Spinal cord (tissue), 10 donors: ENCODE data around the gene CCDC92. TPM values are rescaled to one million over a fixed set of nuclear protein-coding genes. Genes with fewer than 3 reads are reported as not detected.
"Not testable (repeated sequence)": the region's sequence is repeated elsewhere in the genome, so short reads cannot be mapped to it uniquely, and the experiment has no call there.

Experiments used
- DNase-seq, 6 donors: peaks; one replicate each; pipeline versions ENCODE4 v3.0.0 to v3.0.0-alpha.2; 2013 to 2015; ENCODE audit warnings: low spot score in 6 of 6, low read depth in 4 of 6
- H3K27ac ChIP-seq: one replicate; pipeline ENCODE4 v1.5.1; 2013; ENCODE audit warnings: low read depth, low read length, control low read depth
- H3K27me3 ChIP-seq: one replicate; pipeline ENCODE4 v1.6.1; 2013; ENCODE audit warnings: low read length; ENCODE audit not compliant: control insufficient read depth, insufficient read depth
- H3K36me3 ChIP-seq: one replicate; pipeline ENCODE4 v1.6.1; 2013; ENCODE audit warnings: low read length; ENCODE audit not compliant: control insufficient read depth, insufficient read depth
- H3K4me1 ChIP-seq: one replicate; pipeline ENCODE4 v1.6.1; 2013; ENCODE audit warnings: low read length; ENCODE audit not compliant: control insufficient read depth, insufficient read depth
- H3K4me3 ChIP-seq: one replicate; pipeline ENCODE4 v1.5.1; 2013; ENCODE audit warnings: low read depth, low read length, control low read depth
- H3K9me3 ChIP-seq: one replicate; pipeline ENCODE4 v1.6.1; 2013; ENCODE audit warnings: low read length; ENCODE audit not compliant: control insufficient read depth, insufficient read depth
- WGBS: methylation state at CpG from one replicate; pipeline ENCODE4 v1.1.5; 2013; ENCODE audit warnings: missing lambda C conversion rate; ENCODE audit not compliant: insufficient coverage; 5-methylcytosine and 5-hydroxymethylcytosine counted together
- polyA plus RNA-seq, 2 donors: library from polyadenylated mRNA; unstranded; fragments of 120-200 nt; gene quantifications; one replicate each; pipeline ENCODE4 v1.2.1, GENCODE V29; 2013; ENCODE audit not compliant: insufficient read length in 2 of 2
- total RNA-seq, 2 donors: library from RNA; depleted of rRNA in 1 of 2; stranded (reverse); fragments of 120-200 nt in 1 of 2; fragments of >200 nt in 1 of 2; gene quantifications; one replicate each; pipeline versions ENCODE4 v1.2.3 to v1.2.4, GENCODE V29; 2013 to 2014
- donor health status: healthy.

CCDC92 gene
- total and polyA plus RNA-seq, 4 donors = 21.7 to 109 (median 65.5) TPM

- WGBS = 84% methylated on average over 8 of the region's 10 CpGs
- Histone ChIP-seq H3K4me3 (no peak overlapping the region), H3K27ac (no peak overlapping the region), H3K4me1 (peaks cover 15% of the 10 kb centered on the region), H3K36me3 (peaks cover 10% of the 10 kb centered on the region), H3K27me3 (no peaks in the 10 kb centered on the region), H3K9me3 (no peaks in the 10 kb centered on the region)
- DNase-seq = no peak
Measured at GRCh38 chr12:123954647-123955350, 17.8 kb downstream of the CCDC92 start.

- Histone ChIP-seq H3K27me3 (no peaks in the 10 kb centered on the region), H3K27ac (no peak overlapping the region), H3K9me3 (no peaks in the 10 kb centered on the region), H3K4me1 (peaks cover 36% of the 10 kb centered on the region), H3K36me3 (peaks cover 9% of the 10 kb centered on the region), H3K4me3 (no peak overlapping the region)
- no CpG with 5 or more reads among the region's 2 CpGs for WGBS
- no peak for DNase-seq
Measured at GRCh38 chr12:123952037-123952436, 20.6 kb downstream of the CCDC92 start.

- H3K36me3 ChIP-seq = peaks cover 9% of the 10 kb centered on the region
- no peaks in the 10 kb centered on the region for H3K9me3 ChIP-seq
- H3K27me3 ChIP-seq = no peaks in the 10 kb centered on the region
- H3K4me3 ChIP-seq = no peak overlapping the region
- DNase-seq = no peak
- H3K27ac ChIP-seq = no peak overlapping the region
- WGBS = 42% methylated on average over 4 of the region's 4 CpGs
- H3K4me1 ChIP-seq = peaks cover 39% of the 10 kb centered on the region
Measured at GRCh38 chr12:123951467-123951866, 21.2 kb downstream of the CCDC92 start.

GRCh38 chr12:123950476-123951349 lies 21.9 kb downstream of the CCDC92 start:
- H3K27ac ChIP-seq = no peak overlapping the region
- H3K9me3 ChIP-seq = no peaks in the 10 kb centered on the region
- H3K27me3 ChIP-seq = no peaks in the 10 kb centered on the region
- 75% methylated on average over 14 of the region's 15 CpGs for WGBS
- H3K4me3 ChIP-seq = no peak overlapping the region
- peaks cover 14% of the 10 kb centered on the region for H3K36me3 ChIP-seq
- peaks cover 46% of the 10 kb centered on the region for H3K4me1 ChIP-seq
- DNase-seq = peak in 1 of 6 donors; percentile 54

- DNase-seq = no peak
- WGBS = 90% methylated on average over 15 of the region's 15 CpGs
- Histone ChIP-seq H3K9me3 (no peaks in the 10 kb centered on the region), H3K36me3 (peaks cover 17% of the 10 kb centered on the region), H3K27me3 (no peaks in the 10 kb centered on the region), H3K4me3 (no peak overlapping the region), H3K27ac (no peak overlapping the region), H3K4me1 (peaks cover 54% of the 10 kb centered on the region)
Measured at GRCh38 chr12:123949770-123950165, 22.9 kb downstream of the CCDC92 start.

GRCh38 chr12:123948796-123949769 lies 23.5 kb downstream of the CCDC92 start:
- DNase-seq = peak in 1 of 6 donors; percentile 41
- no peaks in the 10 kb centered on the region for H3K9me3 ChIP-seq
- 31% methylated on average over 17 of the region's 19 CpGs for WGBS
- peaks cover 18% of the 10 kb centered on the region for H3K36me3 ChIP-seq
- no peak overlapping the region for H3K4me3 ChIP-seq
- H3K4me1 ChIP-seq = peaks cover 56% of the 10 kb centered on the region
- no peaks in the 10 kb centered on the region for H3K27me3 ChIP-seq
- no peak overlapping the region for H3K27ac ChIP-seq

GRCh38 chr12:123948401-123948795 lies 24.2 kb downstream of the CCDC92 start:
- no peak overlapping the region for H3K4me3 ChIP-seq
- H3K27me3 ChIP-seq = no peaks in the 10 kb centered on the region
- DNase-seq = peak in 2 of 6 donors; percentile 55 to 83
- no peak overlapping the region for H3K27ac ChIP-seq
- H3K36me3 ChIP-seq = peaks cover 25% of the 10 kb centered on the region
- peaks cover 63% of the 10 kb centered on the region for H3K4me1 ChIP-seq
- H3K9me3 ChIP-seq = no peaks in the 10 kb centered on the region
- WGBS = 24% methylated on average over 10 of the region's 11 CpGs

GRCh38 chr12:123947531-123947930 lies 25.1 kb downstream of the CCDC92 start:
- not testable (repeated sequence) for H3K27me3 ChIP-seq, H3K4me3 ChIP-seq, DNase-seq, H3K9me3 ChIP-seq, H3K27ac ChIP-seq
- peaks cover 33% of the 10 kb centered on the region for H3K36me3 ChIP-seq
- H3K4me1 ChIP-seq = peaks cover 65% of the 10 kb centered on the region
- 26% methylated on average over 6 of the region's 7 CpGs for WGBS
